Neuronal stem cell (in vitro differentiated cells): Measurements from ENCODE around the gene SLC12A9.
A peak's percentile ranks its signal among the peaks of the same experiment; 100 is the strongest.

ENCODE experiments used
- DNase-seq: peaks from one replicate; pipeline ENCODE4 v3.0.0-alpha.2; 2013; ENCODE audit warnings: low spot score
- H2AFZ ChIP-seq: one replicate; pipeline ENCODE4 v1.6.1; 2013; ENCODE audit warnings: mild to moderate bottlenecking, low read length, inconsistent platforms
- H2AK5ac ChIP-seq: 2 replicates; pipeline ENCODE4 v1.6.1; 2013; ENCODE audit warnings: low read depth, mild to moderate bottlenecking, inconsistent platforms, low read length, moderate library complexity, mixed read lengths
- H2BK120ac ChIP-seq: 2 replicates; pipeline ENCODE4 v1.6.1; 2013; ENCODE audit warnings: low read depth, mild to moderate bottlenecking, inconsistent platforms, low read length, moderate library complexity, mixed read lengths
- H2BK12ac ChIP-seq: one replicate; pipeline ENCODE4 v1.6.1; 2013; ENCODE audit warnings: low read length, inconsistent platforms
- H2BK15ac ChIP-seq: 2 replicates; pipeline ENCODE4 v1.6.1; 2013; ENCODE audit warnings: mild to moderate bottlenecking, low read length, inconsistent platforms, mixed read lengths
- H2BK5ac ChIP-seq: one replicate; pipeline ENCODE4 v1.6.1; 2013; ENCODE audit warnings: inconsistent platforms, mild to moderate bottlenecking, low read length, moderate library complexity
- H3K14ac ChIP-seq: one replicate; pipeline ENCODE4 v1.6.1; 2013; ENCODE audit warnings: low read length, inconsistent platforms
- H3K18ac ChIP-seq: 2 replicates; pipeline ENCODE4 v1.6.1; 2013; ENCODE audit warnings: low read length, inconsistent platforms
- H3K23ac ChIP-seq: 2 replicates; pipeline ENCODE4 v1.6.1; 2013; ENCODE audit warnings: low read depth, mild to moderate bottlenecking, mixed read lengths, low read length, inconsistent platforms; ENCODE audit not compliant: poor library complexity
- H3K27ac ChIP-seq: replicated peaks from 3 replicates; pipeline ENCODE4 v1.5.1; 2013; ENCODE audit warnings: low read length, inconsistent platforms
- H3K27me3 ChIP-seq, 3 experiments: 2 replicates each; pipeline ENCODE4 v1.6.1; 2013; ENCODE audit warnings: low read length in 3 of 3, mild to moderate bottlenecking in 2 of 3, inconsistent platforms in 1 of 3, low read depth in 1 of 3, mixed read lengths in 1 of 3, moderate library complexity in 1 of 3; ENCODE audit not compliant: control insufficient read depth in 3 of 3, insufficient read depth in 3 of 3
- H3K36me3 ChIP-seq, 2 donors: replicated peaks in 1 of 2; 2 replicates each; pipeline ENCODE4 v1.6.1; 2013; ENCODE audit warnings: low read length in 2 of 2; ENCODE audit not compliant: control insufficient read depth in 2 of 2, insufficient read depth in 2 of 2
- H3K4ac ChIP-seq: 2 replicates; pipeline ENCODE4 v1.6.1; 2013; ENCODE audit warnings: inconsistent platforms, mild to moderate bottlenecking, low read length, moderate library complexity
- H3K4me1 ChIP-seq, 2 donors: 1 replicate in 1 of 2; 2 replicates in 1 of 2; pipeline ENCODE4 v1.6.1; 2013; ENCODE audit warnings: low read length in 2 of 2, low read depth in 1 of 2; ENCODE audit not compliant: control insufficient read depth in 2 of 2, insufficient read depth in 1 of 2
- H3K4me2 ChIP-seq: one replicate; pipeline ENCODE4 v1.6.1; 2013; ENCODE audit warnings: mild to moderate bottlenecking, low read length, inconsistent platforms; ENCODE audit not compliant: insufficient read depth, poor library complexity, severe bottlenecking
- H3K4me3 ChIP-seq, 2 donors: 2 replicates each; pipeline ENCODE4 v1.5.1; 2013; ENCODE audit warnings: low read length in 2 of 2, mild to moderate bottlenecking in 2 of 2, inconsistent platforms in 1 of 2, moderate library complexity in 1 of 2
- H3K79me1 ChIP-seq: one replicate; pipeline ENCODE4 v1.6.1; 2013; ENCODE audit warnings: low read depth, mild to moderate bottlenecking, inconsistent platforms, low read length, moderate library complexity
- H3K9ac ChIP-seq: one replicate; pipeline ENCODE4 v1.6.1; 2013; ENCODE audit warnings: mild to moderate bottlenecking, low read depth, low read length, inconsistent platforms; ENCODE audit not compliant: poor library complexity
- H3K9me3 ChIP-seq, 2 donors: replicated peaks in 1 of 2; 2 replicates each; pipeline versions ENCODE3 to v1.6.1; 2013; ENCODE audit warnings: low read length in 2 of 2, mild to moderate bottlenecking in 2 of 2, inconsistent platforms in 1 of 2, low read depth in 1 of 2, mixed read lengths in 1 of 2, moderate library complexity in 1 of 2; ENCODE audit not compliant: control insufficient read depth in 2 of 2, insufficient read depth in 1 of 2
- H4K8ac ChIP-seq: one replicate; pipeline ENCODE4 v1.6.1; 2013; ENCODE audit warnings: low read depth, mild to moderate bottlenecking, inconsistent platforms, low read length, moderate library complexity
- H4K91ac ChIP-seq: one replicate; pipeline ENCODE4 v1.6.1; 2013; ENCODE audit warnings: low read length, low read depth, mild to moderate bottlenecking, inconsistent platforms; ENCODE audit not compliant: poor library complexity
- WGBS, 2 donors: extraction: QIAGEN DNeasy Blood & Tissue Kit; methylation state at CpG; one replicate each; pipeline ENCODE4 v1.1.7; 2013; ENCODE audit warnings: missing lambda C conversion rate in 2 of 2, mixed read lengths in 1 of 2; ENCODE audit not compliant: insufficient read length in 2 of 2, insufficient replicate concordance in 1 of 2; ENCODE audit errors: extremely low coverage in 2 of 2; 5-methylcytosine and 5-hydroxymethylcytosine counted together

SLC12A9 gene

GRCh38 chr7:100897772-100898454 is 45.4 kb downstream of the SLC12A9 start:
- Histone ChIP-seq H3K9ac (no peak overlapping the region), H2BK15ac (no peak overlapping the region), H4K91ac (no peak overlapping the region), H2AK5ac (no peak overlapping the region), H3K23ac (no peak overlapping the region), H3K9me3 (no peaks in the 10 kb centered on the region), H3K14ac (no peak overlapping the region), H3K27me3 (peaks cover 15 to 26% (median 24%) of the 10 kb centered on the region in 3 experiments), H3K79me1 (no peaks in the 10 kb centered on the region), H3K18ac (no peak overlapping the region), H3K4me1 (peaks cover 15 to 17% of the 10 kb centered on the region in 2 donors), H2BK12ac (no peak overlapping the region), H3K4ac (no peak overlapping the region), H3K27ac (no peak overlapping the region), H2BK120ac (no peak overlapping the region), H3K4me3 (no peak overlapping the region), H3K36me3 (no peaks in the 10 kb centered on the region), H3K4me2 (no peak overlapping the region), H2BK5ac (no peak overlapping the region), H4K8ac (no peak overlapping the region), H2AFZ (no peak overlapping the region)
- WGBS, 2 donors, result no CpG with 5 or more reads among the region's 13 CpGs
- DNase-seq, result no peak

GRCh38 chr7:100899432-100899831 is 46.9 kb downstream of the SLC12A9 start:
- Histone ChIP-seq H3K4me2 (no peak overlapping the region), H4K91ac (no peak overlapping the region), H3K14ac (no peak overlapping the region), H2AK5ac (no peak overlapping the region), H3K9me3 (no peaks in the 10 kb centered on the region), H3K18ac (no peak overlapping the region), H2BK12ac (no peak overlapping the region), H3K23ac (no peak overlapping the region), H3K4me1 (peaks cover 6 to 8% of the 10 kb centered on the region in 2 donors), H2BK120ac (no peak overlapping the region), H2BK15ac (no peak overlapping the region), H3K79me1 (no peaks in the 10 kb centered on the region), H3K27ac (no peak overlapping the region), H3K36me3 (no peaks in the 10 kb centered on the region), H2BK5ac (no peak overlapping the region), H3K4ac (no peak overlapping the region), H3K9ac (no peak overlapping the region), H3K27me3 (peaks cover 15 to 26% (median 24%) of the 10 kb centered on the region in 3 experiments), H4K8ac (no peak overlapping the region), H2AFZ (no peak overlapping the region), H3K4me3 (no peak overlapping the region)
- DNase-seq, result no peak
- no CpG with 5 or more reads among the region's 5 CpGs for WGBS, 2 donors

DNA sequence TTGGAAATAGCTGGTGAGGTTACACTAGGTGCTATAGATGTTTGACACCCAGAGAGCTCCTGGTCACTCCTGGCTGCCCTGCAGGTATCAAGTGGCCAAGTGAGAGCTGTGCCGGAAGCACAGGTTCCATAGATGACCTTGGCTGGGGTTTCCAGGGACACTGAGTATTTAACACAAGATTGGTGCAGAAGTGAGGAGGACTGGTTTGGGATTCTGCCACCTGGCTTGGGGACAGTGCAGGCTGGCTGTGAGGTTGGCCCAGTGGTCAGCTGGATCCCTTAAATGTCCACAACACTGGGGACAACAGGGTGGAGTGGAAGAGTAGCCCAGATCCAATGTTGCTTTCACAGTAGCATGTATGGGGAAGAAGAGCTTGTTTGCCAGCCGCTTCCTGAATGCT is 48.5 kb downstream of the SLC12A9 start:
- H3K4me2 ChIP-seq, result no peak overlapping the region
- WGBS, 2 donors, result no CpG with 5 or more reads among the region's 2 CpGs

DNA sequence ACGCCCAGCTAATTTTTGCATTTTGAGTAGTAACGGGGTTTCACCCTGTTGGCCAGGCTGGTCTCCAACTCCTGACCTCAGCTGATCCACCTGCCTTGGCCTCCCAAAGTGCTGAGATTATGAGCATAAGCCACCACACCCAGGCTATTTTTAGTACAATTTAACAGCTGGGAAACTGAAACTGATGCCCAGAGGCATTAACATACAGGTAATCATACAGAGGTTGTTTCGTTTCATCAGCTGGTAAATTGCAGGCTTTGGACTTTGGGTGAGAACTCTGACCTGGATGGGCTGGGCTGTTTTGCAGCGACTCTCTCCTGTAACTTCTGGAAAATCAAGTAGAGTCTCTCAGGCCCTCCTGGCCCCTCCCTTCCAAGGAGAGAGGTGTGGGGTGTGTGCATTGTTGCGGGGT is 49.4 kb downstream of the SLC12A9 start:
- no peaks in the 10 kb centered on the region for H3K36me3 ChIP-seq
- H3K4ac ChIP-seq, result no peak overlapping the region
- no peaks in the 10 kb centered on the region for H3K79me1 ChIP-seq
- no peak overlapping the region for H2BK15ac ChIP-seq
- H3K27me3 ChIP-seq, result peaks cover under 1 to 14% (median 7%) of the 10 kb centered on the region in 3 experiments
- peaks cover 0 to 2% of the 10 kb centered on the region in 2 donors for H3K9me3 ChIP-seq
- H3K4me3 ChIP-seq, result no peak overlapping the region
- H3K18ac ChIP-seq, result no peak overlapping the region
- no peak overlapping the region for H2BK5ac ChIP-seq
- no peak overlapping the region for H3K14ac ChIP-seq
- no peak overlapping the region for H4K91ac ChIP-seq
- no peak for DNase-seq
- no peaks in the 10 kb centered on the region for H3K4me1 ChIP-seq
- no peak overlapping the region for H3K23ac ChIP-seq
- no peak overlapping the region for H3K9ac ChIP-seq
- no peak overlapping the region for H2BK12ac ChIP-seq
- no peak overlapping the region for H2AK5ac ChIP-seq
- no peak overlapping the region for H3K27ac ChIP-seq
- H2BK120ac ChIP-seq, result no peak overlapping the region
- H2AFZ ChIP-seq, result no peak overlapping the region
- no CpG with 5 or more reads among the region's 5 CpGs for WGBS, 2 donors
- H3K4me2 ChIP-seq, result no peak overlapping the region
- no peak overlapping the region for H4K8ac ChIP-seq

More for the DNA sequence above, 48.5 kb downstream of the SLC12A9 start:
- Histone ChIP-seq H3K4me1 (peaks cover 4 to 5% of the 10 kb centered on the region in 2 donors), H3K27me3 (peaks cover 9 to 22% (median 17%) of the 10 kb centered on the region in 3 experiments), H2BK12ac (no peak overlapping the region), H3K4ac (no peak overlapping the region), H3K9me3 (no peaks in the 10 kb centered on the region), H3K27ac (no peak overlapping the region), H3K14ac (peak overlapping the region; percentile 17), H2BK5ac (no peak overlapping the region), H3K79me1 (no peaks in the 10 kb centered on the region), H3K9ac (no peak overlapping the region), H3K36me3 (no peaks in the 10 kb centered on the region), H2BK120ac (no peak overlapping the region), H2BK15ac (no peak overlapping the region), H4K8ac (no peak overlapping the region), H2AK5ac (peak overlapping the region; percentile 37), H2AFZ (no peak overlapping the region), H3K4me3 (no peak overlapping the region), H4K91ac (no peak overlapping the region), H3K18ac (peak overlapping the region; percentile 64), H3K23ac (no peak overlapping the region)
- DNase-seq, result no peak
